VCaP (cell line): ENCODE results near the gene PTPN1.

Experiments used
- H3K27ac ChIP-seq: fragments of 450-650 bp; 2 replicates; pipeline ENCODE4 v1.5.1; 2017
- CTCF ChIP-seq: fragments of 450-650 bp; conservative IDR thresholded peaks from 2 replicates; pipeline ENCODE4 v1.5.1; 2017; ENCODE audit warnings: mild to moderate bottlenecking, moderate library complexity

PTPN1 gene

GRCh38 chr20:50602432-50603088 is 92.4 kb downstream of the PTPN1 start:
- TF ChIP-seq CTCF: no peak
- H3K27ac ChIP-seq: no peak overlapping the region

- no peak for TF ChIP-seq CTCF
- no peak overlapping the region for H3K27ac ChIP-seq
Measured at GRCh38 chr20:50604451-50604850, 94.3 kb downstream of the PTPN1 start.

DNA sequence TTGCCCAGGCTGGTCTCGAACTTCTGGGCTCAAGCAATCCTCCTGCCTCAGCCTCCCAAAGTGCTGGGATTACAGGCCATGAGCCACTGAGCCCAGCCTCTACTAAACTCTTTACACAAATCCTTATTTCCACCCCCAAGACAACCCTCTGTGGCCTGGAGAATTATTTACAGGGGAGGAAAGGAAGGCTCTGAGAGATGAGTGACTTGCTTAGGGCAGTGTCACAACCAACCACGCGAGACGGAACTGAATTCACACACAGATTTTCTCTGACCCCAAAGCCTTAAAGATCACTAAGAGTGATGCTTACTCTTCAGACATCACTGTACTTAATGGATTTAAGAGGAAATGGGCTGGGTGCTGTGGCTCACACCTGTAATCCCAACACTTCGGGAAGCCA is 95.0 kb downstream of the PTPN1 start:
- no peak for TF ChIP-seq CTCF
- no peak overlapping the region for H3K27ac ChIP-seq

GRCh38 chr20:50607436-50607835 is 97.3 kb downstream of the PTPN1 start:
- no peak for TF ChIP-seq CTCF
- no peak overlapping the region for H3K27ac ChIP-seq

GRCh38 chr20:50607850-50608749 is 97.9 kb downstream of the PTPN1 start:
- no peak for TF ChIP-seq CTCF
- no peak overlapping the region for H3K27ac ChIP-seq

DNA sequence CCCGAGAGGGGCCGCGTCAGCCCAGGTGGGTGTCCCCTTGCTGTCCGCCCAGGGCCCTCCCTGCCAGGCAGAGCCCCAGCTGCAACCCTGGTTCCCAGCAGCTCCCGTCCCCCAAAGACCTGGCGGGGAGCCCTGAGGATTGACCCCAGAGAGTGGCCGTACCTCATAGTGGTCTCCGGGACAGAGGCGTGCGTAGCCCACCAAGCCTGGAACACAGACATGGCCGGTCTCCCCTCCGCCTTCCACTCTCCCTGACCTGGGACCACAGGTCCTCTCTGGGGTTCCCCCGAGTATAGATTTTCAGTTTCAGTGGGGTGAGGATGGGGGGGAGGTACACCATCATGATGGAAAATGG is 98.5 kb downstream of the PTPN1 start:
- H3K27ac ChIP-seq: no peak overlapping the region
- no peak for TF ChIP-seq CTCF

- H3K27ac ChIP-seq: no peak overlapping the region
- no peak for TF ChIP-seq CTCF
Measured at GRCh38 chr20:50609438-50609989, 99.3 kb downstream of the PTPN1 start.
